GM12878 (cell line): ENCODE measurements around the gene LENEP. TPM values are rescaled to one million over a fixed set of nuclear protein-coding genes. Genes with fewer than 3 reads are reported as not detected.
A peak's percentile ranks its signal among the peaks of the same experiment; 100 is the strongest.

Experiments used
- ATAC-seq: fragments of 200-7000 bp; cut with Tn5 transposase; 3 replicates; pipeline ENCODE4 v1.9.1; 2020; ENCODE audit warnings: mild to moderate bottlenecking, moderate library complexity
- BruUV-seq: library from RNA; stranded (reverse); fragments of 400-500 nt; replicated peaks from 2 replicates; lab custom pipeline; 2021; lab: Mats Ljungman, UMichigan
- CTCF ChIA-PET: fragments of 300-600 bp; sonication (Branson Sonifier 250); formaldehyde crosslinking; extraction: SDS; loops from one replicate; lab custom pipeline; 2021; ENCODE audit warnings: inconsistent platforms; lab: Yijun Ruan, JAX
- POLR2A ChIA-PET: fragments of 350-600 bp; formaldehyde crosslinking; extraction: SDS; loops from one replicate; lab custom pipeline; 2021; ENCODE audit warnings: inconsistent platforms; lab: Charles Lee
- RAD21 ChIA-PET: fragments of 300-600 bp; sonication (Branson Sonifier 250); formaldehyde crosslinking; loops from one replicate; lab custom pipeline; 2023; ENCODE audit warnings: antibody characterized with exemption; ENCODE audit not compliant: unreplicated experiment; lab: Charles Lee
- SMC1A ChIA-PET: fragments of 300-600 bp; sonication (Branson Sonifier 250); formaldehyde crosslinking; loops from one replicate; lab custom pipeline; 2023; ENCODE audit not compliant: unreplicated experiment, uncharacterized antibody; lab: Charles Lee
- DNase-seq: peaks from one replicate; pipeline ENCODE4 v3.0.0-alpha.2; 2011; ENCODE audit warnings: low read depth, low spot score
- FAIRE-seq: peaks from 3 replicates; lab custom pipeline; 2011; peaks lifted over from hg19 to GRCh38; lab: Jason Lieb, UNC
- H2AFZ ChIP-seq: 2 replicates; pipeline ENCODE4 v1.6.0; 2011; ENCODE audit warnings: low read depth, low read length, control low read depth; ENCODE audit not compliant: control insufficient read depth
- H3K27ac ChIP-seq: 2 replicates; pipeline ENCODE4 v1.5.1; 2011; ENCODE audit warnings: control low read depth; ENCODE audit not compliant: control insufficient read depth, insufficient read depth
- H3K27me3 ChIP-seq, 2 experiments: replicated peaks in 1 of 2; 2 replicates each; pipeline versions ENCODE4 v1.6.0 to v1.6.1; 2011; ENCODE audit warnings: low read length in 1 of 2; ENCODE audit not compliant: control insufficient read depth in 2 of 2, insufficient read depth in 2 of 2
- H3K36me3 ChIP-seq, 2 experiments: 2 replicates each; pipeline ENCODE4 v1.5.1; 2011; ENCODE audit warnings: low read length in 1 of 2; ENCODE audit not compliant: control insufficient read depth in 2 of 2, insufficient read depth in 2 of 2
- H3K4me1 ChIP-seq: 2 replicates; pipeline ENCODE4 v1.6.1; 2011; ENCODE audit warnings: mild to moderate bottlenecking, low read length, moderate library complexity, mixed read lengths; ENCODE audit not compliant: control insufficient read depth, insufficient read depth
- H3K4me2 ChIP-seq: 2 replicates; pipeline ENCODE4 v1.6.0; 2011; ENCODE audit warnings: control low read depth; ENCODE audit not compliant: control insufficient read depth, insufficient read depth
- H3K4me3 ChIP-seq: fragments of 200-600 bp; sonication (generic); 2 replicates; pipeline ENCODE4 v1.5.1; 2016
- H3K79me2 ChIP-seq: 2 replicates; pipeline ENCODE4 v1.6.0; 2011; ENCODE audit warnings: low read length; ENCODE audit not compliant: control insufficient read depth, insufficient read depth
- H3K9ac ChIP-seq: 2 replicates; pipeline ENCODE4 v1.8.0; 2011; ENCODE audit warnings: low read length, control low read depth, mixed read lengths; ENCODE audit not compliant: control insufficient read depth, insufficient read depth
- H3K9me3 ChIP-seq: replicated peaks from 3 replicates; pipeline ENCODE4 v1.5.1; 2011; ENCODE audit warnings: mild to moderate bottlenecking, low read length; ENCODE audit not compliant: control insufficient read depth, insufficient read depth
- H4K20me1 ChIP-seq: 2 replicates; pipeline ENCODE4 v1.6.0; 2011; ENCODE audit not compliant: control insufficient read depth, insufficient read depth
- GATAD2B ChIP-seq: fragments of 450-650 bp; conservative IDR thresholded peaks from 2 replicates; pipeline ENCODE4 v1.6.1; 2017; ENCODE audit warnings: low read depth, mild to moderate bottlenecking, moderate library complexity
- HCFC1 ChIP-seq: fragments of 150-350 bp; IDR thresholded peaks from 2 replicates; pipeline ENCODE4 v1.6.1; 2014; ENCODE audit warnings: low read length
- IKZF2 ChIP-seq, 2 experiments: fragments of 450-650 bp; IDR thresholded peaks; 2 replicates each; pipeline ENCODE4 v1.6.1; 2017; ENCODE audit warnings: mild to moderate bottlenecking in 2 of 2, moderate library complexity in 2 of 2
- MEF2B ChIP-seq: fragments of 450-650 bp; IDR thresholded peaks from 2 replicates; pipeline ENCODE4 v1.6.1; 2018; ENCODE audit warnings: mild to moderate bottlenecking, moderate library complexity; ENCODE audit not compliant: partially characterized antibody, poor library complexity, severe bottlenecking
- MYC ChIP-seq: IDR thresholded peaks from 2 replicates; pipeline ENCODE4 v1.6.1; 2011; ENCODE audit warnings: mild to moderate bottlenecking, low read length, moderate library complexity, inconsistent platforms; ENCODE audit not compliant: insufficient read depth, insufficient replicate concordance, insufficient read length, severe bottlenecking
- NBN ChIP-seq: fragments of 450-650 bp; IDR thresholded peaks from 2 replicates; pipeline ENCODE4 v1.6.1; 2016
- PKNOX1 ChIP-seq: fragments of 450-650 bp; IDR thresholded peaks from 2 replicates; pipeline ENCODE4 v1.6.1; 2016; ENCODE audit warnings: mild to moderate bottlenecking
- POLR2AphosphoS5 ChIP-seq: IDR thresholded peaks from 2 replicates; pipeline ENCODE4 v1.6.1; 2011; ENCODE audit warnings: mild to moderate bottlenecking, low read length, inconsistent platforms
- SMAD1 ChIP-seq: fragments of 450-650 bp; IDR thresholded peaks from 2 replicates; pipeline ENCODE4 v1.6.1; 2018; ENCODE audit warnings: mild to moderate bottlenecking, low read depth; ENCODE audit not compliant: partially characterized antibody
- SMAD5 ChIP-seq: IDR thresholded peaks from 2 replicates; pipeline ENCODE4 v1.6.1; 2016; ENCODE audit warnings: antibody characterized with exemption, low read depth
- SMARCA5 ChIP-seq: fragments of 450-650 bp; IDR thresholded peaks from 2 replicates; pipeline ENCODE4 v1.6.1; 2017; ENCODE audit warnings: mild to moderate bottlenecking
- SRF ChIP-seq, 2 experiments: IDR thresholded peaks; 2 replicates each; pipeline ENCODE4 v1.6.1; 2011; ENCODE audit warnings: low read depth in 2 of 2, low read length in 2 of 2, mild to moderate bottlenecking in 1 of 2, moderate library complexity in 1 of 2
- SUZ12 ChIP-seq: fragments of 200-600 bp; sonication (generic); IDR thresholded peaks from one replicate; pipeline ENCODE4 v1.6.1; 2018; ENCODE audit warnings: antibody characterized with exemption, mild to moderate bottlenecking; ENCODE audit not compliant: unreplicated experiment
- TAF1 ChIP-seq: IDR thresholded peaks from 2 replicates; pipeline ENCODE4 v1.6.1; 2011; ENCODE audit warnings: mild to moderate bottlenecking, low read depth, low read length, borderline replicate concordance
- ZSCAN29 ChIP-seq: fragments of 450-650 bp; IDR thresholded peaks from 2 replicates; pipeline ENCODE4 v1.6.1; 2017; ENCODE audit warnings: mild to moderate bottlenecking, moderate library complexity
- WGBS: methylation state at CpG from one replicate; pipeline ENCODE4 v1.1.6; 2016; ENCODE audit warnings: low lambda C conversion rate; ENCODE audit not compliant: insufficient replicate concordance, insufficient coverage; ENCODE audit errors: missing lambda C conversion rate; 5-methylcytosine and 5-hydroxymethylcytosine counted together
- in situ Hi-C: fragments of 300-500 bp; cut with MboI; formaldehyde crosslinking; loops from 9 replicates; pipeline ENCODE4 v1.14.3; 2018; ENCODE audit warnings: mixed read lengths
- intact Hi-C: fragments of 100-400 bp; cut with micrococcal nuclease; formaldehyde crosslinking; loops from one replicate; pipeline ENCODE4 v1.14.2; 2022; ENCODE audit not compliant: unreplicated experiment
- polyA plus RNA-seq, 11 experiments: library from polyadenylated mRNA; depleted of rRNA in 4 of 11; unstranded in 6 of 11; stranded (reverse) in 5 of 11; fragments of >200 nt; fragmentation: Nextera tagmentation in 4 of 11; fragmentation: Illumina TruSeq in 1 of 11; extraction: Ambion mirVana in 4 of 11; extraction: Trizol in 1 of 11; gene quantifications; 1 replicate in 1 of 11; 2 replicates in 10 of 11; pipeline versions ENCODE4 v1.2.1 to v1.2.3, GENCODE V29; 2011 to 2016; ENCODE audit warnings: inconsistent platforms in 2 of 11, missing spikeins in 2 of 11, low read depth in 1 of 11
- total RNA-seq, 4 experiments: library from RNA; depleted of rRNA in 3 of 4; stranded (reverse); fragments of >200 nt in 3 of 4; fragmentation: Illumina TruSeq in 1 of 4; extraction: Trizol in 1 of 4; gene quantifications; 2 replicates each; pipeline versions ENCODE4 v1.2.1 to v1.2.3, GENCODE V29; 2013 to 2021
- TF ChIP-seq, protein P1 (sequence below): fragments of 450-650 bp; IDR thresholded peaks from 2 replicates; pipeline ENCODE4 v1.6.1; 2016; ENCODE audit warnings: mild to moderate bottlenecking
- TF ChIP-seq, protein P2 (sequence below): fragments of 450-650 bp; conservative IDR thresholded peaks from 2 replicates; pipeline ENCODE4 v1.6.1; 2017; ENCODE audit warnings: mild to moderate bottlenecking, moderate library complexity

The LENEP gene
- total and polyA plus RNA-seq, 10 of the 15 experiments (the other 5 are each of a cell fraction or from before 2014, with no cell fraction given): 0.27 to 1.1 (median 0.64) TPM; not detected in 7

DNA sequence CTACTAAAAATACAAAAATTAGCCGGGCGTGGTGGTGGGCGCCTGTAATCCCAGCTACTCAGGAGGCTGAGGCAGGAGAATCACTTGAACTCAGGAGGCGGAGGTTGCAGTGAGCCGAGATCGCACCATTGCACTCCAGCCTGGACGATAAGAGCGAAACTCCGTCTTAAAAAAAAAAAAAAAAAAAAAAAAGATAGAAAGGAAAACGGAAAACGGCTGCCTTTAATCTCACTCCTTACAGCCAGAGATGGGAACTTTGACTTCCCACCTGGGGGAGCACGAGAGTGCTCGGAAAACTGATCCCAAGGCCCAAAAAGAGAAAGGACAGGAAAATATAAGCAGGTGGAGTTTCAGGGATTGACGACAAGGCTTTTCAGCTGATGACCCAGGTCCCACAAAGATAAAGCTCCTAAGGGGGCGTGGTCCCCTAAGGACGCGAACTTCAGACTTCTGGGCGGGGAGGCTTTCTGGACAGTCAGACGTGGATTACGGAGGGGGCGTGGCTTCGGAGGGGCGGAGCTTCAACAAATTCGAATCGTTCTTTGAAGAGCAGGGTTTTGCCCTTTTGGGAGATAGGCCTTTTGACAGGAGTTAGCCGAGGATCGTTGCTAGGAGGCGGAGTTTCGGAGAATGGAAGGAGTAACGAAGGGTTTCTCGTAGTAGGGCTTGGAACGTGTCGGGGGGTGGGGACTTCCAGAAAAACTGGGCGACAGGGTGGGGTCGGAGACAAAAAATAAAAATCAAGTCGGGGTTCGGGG lies 19.9 kb upstream of the LENEP start:
- FAIRE-seq (no peak), DNase-seq (peak; percentile 91), ATAC-seq (peak; percentile 52)
- Histone ChIP-seq H3K27me3 (no peaks in the 10 kb centered on the region), H3K4me2 (peak overlapping the region; percentile 88), H2AFZ (peak overlapping the region; percentile 45), H3K4me1 (peaks cover 31% of the 10 kb centered on the region), H3K79me2 (peaks cover 78% of the 10 kb centered on the region), H3K9me3 (no peaks in the 10 kb centered on the region), H3K36me3 (peaks cover 0 to 10% of the 10 kb centered on the region in 2 experiments; a peak in 2 of 4 replicates), H4K20me1 (no peaks in the 10 kb centered on the region), H3K4me3 (peak overlapping the region; percentile 61), H3K9ac (peak overlapping the region; percentile 93), H3K27ac (peak overlapping the region; percentile 96)
- BruUV-seq: no TSS peak
- ChIA-PET POLR2A (interaction anchor here (0.6 to 9.8 kb wide), 15 partner anchors 9 to 1275 kb away, joined by 3 to 140 read pairs (median 5); partner anchors contain the start of genes FLAD1, KCNN3, PBXIP1 and PMVK), RAD21 (interaction anchor here (0.7 to 1.7 kb wide), 18 partner anchors 9 to 112 kb away, joined by 3 to 16 read pairs (median 4); partner anchors contain the start of genes ADAM15, FLAD1, KCNN3 and PBXIP1), CTCF (interaction anchor here (0.6 to 20.6 kb wide), 17 partner anchors 9 to 226 kb away, joined by 3 to 226 read pairs (median 4); partner anchors contain the start of genes FLAD1, LENEP and ZBTB7B), SMC1A (interaction anchor here (0.6 to 5.4 kb wide), 15 partner anchors 10 to 414 kb away, joined by 3 to 30 read pairs (median 4); partner anchors contain the start of genes FLAD1, KCNN3 and PBXIP1)
- in situ Hi-C loops: no loop called here
- 4% methylated on average over 34 of the region's 37 CpGs for WGBS
- intact Hi-C loops: loop anchor here (1.0 to 5.0 kb wide), 2 partner anchors 26 to 89 kb away; partner anchors contain the start of gene EFNA4
- TF ChIP-seq POLR2AphosphoS5 (peak; percentile 64), TAF1 (peak; percentile 69), MYC (no peak), SUZ12 (no peak), IKZF2 (IDR thresholded peaks at IDR 0.05) (peak; percentile 43 to 48; a peak in 1 of 4 replicates), SMAD1 (peak; percentile 63), PKNOX1 (peak; percentile 82), SMARCA5 (peak; percentile 98), MEF2B (peak; percentile 72), GATAD2B (no peak), SRF (IDR thresholded peaks at IDR 0.05; ENCODE audit: low read depth in 2 of 2, low read length in 2 of 2) (0 out of 4 replicates have a peak, but pooled peaks of 1 of the 2 experiments have one; percentile 4), SMAD5 (peak; percentile 59; the same call in 1 of the 2 replicates), ZSCAN29 (peak; percentile 79), HCFC1 (no peak), NBN (peak; percentile 97)
- TF ChIP-seq, protein P1, sequence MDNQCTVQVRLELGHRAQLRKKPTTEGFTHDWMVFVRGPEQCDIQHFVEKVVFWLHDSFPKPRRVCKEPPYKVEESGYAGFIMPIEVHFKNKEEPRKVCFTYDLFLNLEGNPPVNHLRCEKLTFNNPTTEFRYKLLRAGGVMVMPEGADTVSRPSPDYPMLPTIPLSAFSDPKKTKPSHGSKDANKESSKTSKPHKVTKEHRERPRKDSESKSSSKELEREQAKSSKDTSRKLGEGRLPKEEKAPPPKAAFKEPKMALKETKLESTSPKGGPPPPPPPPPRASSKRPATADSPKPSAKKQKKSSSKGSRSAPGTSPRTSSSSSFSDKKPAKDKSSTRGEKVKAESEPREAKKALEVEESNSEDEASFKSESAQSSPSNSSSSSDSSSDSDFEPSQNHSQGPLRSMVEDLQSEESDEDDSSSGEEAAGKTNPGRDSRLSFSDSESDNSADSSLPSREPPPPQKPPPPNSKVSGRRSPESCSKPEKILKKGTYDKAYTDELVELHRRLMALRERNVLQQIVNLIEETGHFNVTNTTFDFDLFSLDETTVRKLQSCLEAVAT: peak; percentile 54; the same call in 1 of the 2 replicates
- TF ChIP-seq, protein P2, sequence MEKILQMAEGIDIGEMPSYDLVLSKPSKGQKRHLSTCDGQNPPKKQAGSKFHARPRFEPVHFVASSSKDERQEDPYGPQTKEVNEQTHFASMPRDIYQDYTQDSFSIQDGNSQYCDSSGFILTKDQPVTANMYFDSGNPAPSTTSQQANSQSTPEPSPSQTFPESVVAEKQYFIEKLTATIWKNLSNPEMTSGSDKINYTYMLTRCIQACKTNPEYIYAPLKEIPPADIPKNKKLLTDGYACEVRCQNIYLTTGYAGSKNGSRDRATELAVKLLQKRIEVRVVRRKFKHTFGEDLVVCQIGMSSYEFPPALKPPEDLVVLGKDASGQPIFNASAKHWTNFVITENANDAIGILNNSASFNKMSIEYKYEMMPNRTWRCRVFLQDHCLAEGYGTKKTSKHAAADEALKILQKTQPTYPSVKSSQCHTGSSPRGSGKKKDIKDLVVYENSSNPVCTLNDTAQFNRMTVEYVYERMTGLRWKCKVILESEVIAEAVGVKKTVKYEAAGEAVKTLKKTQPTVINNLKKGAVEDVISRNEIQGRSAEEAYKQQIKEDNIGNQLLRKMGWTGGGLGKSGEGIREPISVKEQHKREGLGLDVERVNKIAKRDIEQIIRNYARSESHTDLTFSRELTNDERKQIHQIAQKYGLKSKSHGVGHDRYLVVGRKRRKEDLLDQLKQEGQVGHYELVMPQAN: peak; percentile 54; the same call in 1 of the 2 replicates
